ENCODE results near the gene RARS1.

The RARS1 gene

DNA sequence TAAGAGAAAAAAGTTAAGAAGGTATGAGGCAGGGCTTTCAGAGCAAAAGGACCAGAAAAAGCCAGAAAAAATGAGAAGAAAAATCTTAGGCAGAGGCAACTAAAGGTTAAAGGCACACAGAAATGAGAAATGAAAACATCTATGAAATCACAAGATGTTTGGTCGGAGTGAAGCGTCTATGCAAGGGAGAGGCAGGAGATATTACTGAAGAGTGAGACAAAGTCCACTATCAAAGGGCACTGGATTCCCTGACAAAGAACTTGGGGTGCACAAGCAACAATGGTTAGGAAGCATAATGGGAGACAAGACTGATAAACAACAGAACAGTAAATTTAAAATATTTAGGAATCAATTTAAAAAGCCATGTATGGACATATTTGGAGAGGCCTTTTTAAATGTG lies 76.0 kb downstream of the RARS1 start:
- no peak for DNase-seq

DNA sequence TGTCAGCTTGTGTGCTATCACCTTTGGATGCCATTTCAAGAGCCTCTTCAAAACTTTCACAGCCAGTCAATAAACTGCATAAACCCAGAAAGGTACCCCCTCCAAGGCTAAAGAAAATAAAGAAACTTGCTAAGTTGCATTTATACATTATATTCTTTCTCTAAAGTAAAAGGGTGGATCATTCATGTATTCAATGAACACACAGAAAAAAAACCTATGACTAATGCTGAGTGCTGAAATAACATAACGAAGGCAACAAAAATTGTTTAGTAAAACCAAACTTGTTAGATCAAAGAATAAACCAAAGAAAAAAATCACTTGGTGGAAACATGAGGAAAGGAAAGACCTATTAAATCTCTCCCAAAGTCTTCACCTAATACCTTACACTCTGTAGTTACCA lies 77.7 kb downstream of the RARS1 start:
- no peak for DNase-seq

DNA sequence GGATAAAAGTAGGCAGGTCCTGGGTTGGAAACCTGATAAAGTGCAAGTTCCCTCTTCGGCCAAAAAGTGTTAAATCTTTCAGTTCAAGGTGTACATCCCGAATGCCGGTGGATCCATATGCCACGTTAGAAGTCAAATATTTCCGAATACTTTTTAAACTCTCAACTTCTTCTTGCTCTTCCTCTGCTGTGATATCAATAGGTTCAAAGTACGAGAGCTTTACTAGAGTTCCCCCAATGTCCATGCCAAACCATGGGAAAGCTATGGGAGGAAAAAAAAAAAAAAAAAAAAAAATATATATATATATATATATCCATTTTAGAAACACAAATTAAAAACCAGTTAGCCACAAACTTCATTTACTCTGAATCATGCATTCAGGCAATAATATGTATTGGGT lies 82.5 kb downstream of the RARS1 start:
- no peak for DNase-seq
